Pulmonary artery endothelial cell (primary cell): Measurements from ENCODE around the gene HIVEP2. TPM values are rescaled to one million over a fixed set of nuclear protein-coding genes. Genes with fewer than 3 reads are reported as not detected.
A peak's percentile ranks its signal among the peaks of the same experiment; 100 is the strongest.

ENCODE experiments used
- DNase-seq: peaks from one replicate; pipeline ENCODE4 v3.0.0-alpha.2; 2011; ENCODE audit warnings: low read depth, low spot score
- total RNA-seq: library from RNA; depleted of rRNA; stranded (reverse); fragments of >200 nt; gene quantifications from 2 replicates; pipeline ENCODE4 v1.2.3, GENCODE V29; 2014

HIVEP2 gene
- total RNA-seq, 1 donor from 2014 or later, result 3.6 TPM

GRCh38 chr6:142892254-142893021 lies 52.5 kb downstream of the HIVEP2 start:
- no peak for DNase-seq

DNA sequence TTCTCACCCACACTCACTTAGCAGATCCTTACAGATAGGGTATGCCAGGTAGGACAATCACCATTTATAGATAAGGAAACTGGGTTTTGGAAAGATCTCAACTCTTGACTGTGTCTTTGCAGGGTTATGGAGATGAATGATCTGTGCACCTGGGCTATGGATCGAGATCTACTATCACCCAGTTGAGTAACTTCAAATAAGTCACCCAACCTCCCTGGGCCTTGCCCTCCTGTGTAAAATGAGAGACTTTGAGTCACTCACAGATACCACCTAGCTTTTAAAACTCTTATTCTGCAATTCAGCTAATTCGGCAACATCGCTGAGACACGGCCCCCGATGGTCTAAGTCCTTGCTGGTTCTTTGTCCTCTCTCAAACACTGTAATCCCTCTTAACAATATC lies 53.5 kb downstream of the HIVEP2 start:
- DNase-seq, result no peak

- no peak for DNase-seq
Observed at GRCh38 chr6:142888456-142888855, 56.5 kb downstream of the HIVEP2 start.

GRCh38 chr6:142887517-142887916 lies 57.5 kb downstream of the HIVEP2 start:
- DNase-seq, result no peak

GRCh38 chr6:142886431-142887170 lies 58.4 kb downstream of the HIVEP2 start:
- peak; percentile 19 for DNase-seq

DNA sequence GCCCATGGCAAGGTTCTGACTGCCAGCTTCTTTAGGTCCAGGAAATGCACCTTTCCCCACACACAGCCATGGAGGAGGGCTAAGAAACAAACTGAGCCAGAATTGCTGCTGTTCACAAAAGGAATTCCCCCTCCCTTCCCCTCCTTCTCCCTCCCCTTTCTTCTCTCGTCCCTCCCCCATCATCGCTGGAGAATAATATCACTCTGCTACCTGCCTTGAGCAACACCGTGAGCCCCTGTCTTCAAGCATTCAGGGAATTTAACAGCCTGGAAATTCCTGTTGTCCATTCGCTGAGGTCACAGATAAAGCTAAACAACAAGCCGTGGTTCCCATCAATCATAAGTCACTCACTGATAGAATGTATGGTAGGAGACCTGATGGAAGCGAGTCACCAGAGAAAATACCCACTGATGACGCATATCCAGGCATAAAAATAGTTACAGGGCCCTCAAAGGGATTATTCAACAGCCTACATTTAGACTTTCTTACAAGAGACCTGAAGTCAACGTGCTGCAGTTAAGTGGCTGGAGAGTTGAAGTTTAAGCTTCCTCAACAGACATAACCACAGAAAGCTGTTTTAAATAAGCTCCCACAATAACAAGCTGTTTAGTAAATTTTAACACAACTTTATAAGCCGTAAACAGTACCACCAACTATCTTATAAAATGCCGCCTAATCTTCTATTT lies 59.7 kb downstream of the HIVEP2 start:
- DNase-seq, result peak; percentile 95

GRCh38 chr6:142884214-142885035 lies 60.6 kb downstream of the HIVEP2 start:
- DNase-seq, result no peak

GRCh38 chr6:142883011-142883410 lies 62.0 kb downstream of the HIVEP2 start:
- DNase-seq, result no peak

GRCh38 chr6:142881761-142882160 lies 63.2 kb downstream of the HIVEP2 start:
- no peak for DNase-seq

DNA sequence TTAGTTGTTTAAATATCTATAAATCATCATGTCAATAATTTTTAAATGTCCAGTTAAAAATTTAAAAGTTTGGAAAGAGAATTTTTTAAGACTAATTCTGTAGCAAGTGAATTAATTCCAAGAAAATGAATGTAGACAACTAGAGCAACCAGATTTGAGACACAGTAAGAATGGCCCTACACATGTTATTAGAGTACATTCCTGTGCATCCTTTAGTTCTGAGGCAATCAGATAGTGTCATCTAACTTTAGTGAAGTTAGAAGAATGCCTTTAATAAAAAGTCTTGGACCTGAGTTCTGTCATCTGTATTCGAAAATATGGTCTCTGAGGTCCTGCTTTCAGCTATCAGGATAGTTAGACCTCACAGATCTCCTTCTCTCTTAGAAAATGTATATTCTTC lies 63.7 kb downstream of the HIVEP2 start:
- DNase-seq, result no peak

DNA sequence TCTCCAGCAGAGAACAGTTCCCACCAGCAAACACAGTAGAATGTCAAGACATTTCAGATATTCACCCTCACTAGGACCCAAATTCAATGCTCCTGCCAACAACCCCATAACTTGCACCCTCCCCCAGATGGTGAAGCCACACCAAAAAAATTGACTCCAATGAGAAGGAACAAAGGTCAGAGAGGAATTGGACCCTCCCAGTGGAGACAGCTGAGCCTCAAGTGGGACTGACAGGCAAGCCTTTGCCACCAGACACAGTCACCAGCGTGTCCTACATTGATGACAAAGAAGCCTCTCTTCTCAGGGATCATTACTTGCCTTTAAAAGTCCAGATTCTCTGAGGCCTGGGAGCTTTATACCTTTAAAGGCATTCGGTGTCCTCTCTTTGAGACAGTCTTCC lies 64.8 kb downstream of the HIVEP2 start:
- DNase-seq, result no peak

GRCh38 chr6:142879527-142879926 lies 65.4 kb downstream of the HIVEP2 start:
- DNase-seq, result no peak

DNA sequence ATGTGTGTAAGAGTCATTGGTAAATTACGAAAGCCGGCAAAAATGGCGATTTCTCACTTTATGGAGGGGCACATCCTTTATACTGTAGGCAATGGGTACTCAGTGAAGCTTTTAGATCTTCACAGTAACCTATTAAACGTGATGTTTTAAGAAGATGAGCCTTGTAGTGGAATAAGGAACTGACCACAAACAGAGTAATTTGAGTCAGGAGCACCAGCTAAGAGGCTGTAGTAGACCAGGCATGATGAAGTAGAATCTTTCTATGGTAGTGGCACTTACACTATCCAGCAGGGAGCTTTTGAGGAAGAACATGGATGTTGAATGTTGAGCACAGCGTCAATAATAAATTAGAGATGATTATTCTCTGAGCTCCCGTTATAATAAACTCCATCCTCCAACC lies 65.9 kb downstream of the HIVEP2 start:
- DNase-seq, result no peak

- DNase-seq, result no peak
Observed at GRCh38 chr6:142878407-142878806, 66.6 kb downstream of the HIVEP2 start.

DNA sequence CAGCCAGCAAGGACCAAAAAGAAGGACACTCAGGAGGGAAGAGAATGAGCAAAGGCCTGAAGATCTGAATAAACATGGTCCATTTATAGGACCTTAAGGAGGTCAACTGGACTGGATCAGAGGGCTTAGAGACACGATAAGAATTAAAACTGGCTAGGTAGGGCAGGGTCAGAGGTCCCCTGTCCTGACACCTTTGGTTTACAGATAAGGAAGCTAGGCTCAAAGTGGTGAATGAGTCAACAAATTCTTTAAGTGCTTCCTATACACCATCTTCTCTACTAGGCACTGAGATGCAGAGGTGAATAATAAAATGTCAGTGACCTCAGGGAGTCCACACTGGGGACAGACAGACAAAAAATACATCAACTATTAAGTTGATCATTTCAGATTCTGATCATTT lies 70.3 kb downstream of the HIVEP2 start:
- no peak for DNase-seq

DNA sequence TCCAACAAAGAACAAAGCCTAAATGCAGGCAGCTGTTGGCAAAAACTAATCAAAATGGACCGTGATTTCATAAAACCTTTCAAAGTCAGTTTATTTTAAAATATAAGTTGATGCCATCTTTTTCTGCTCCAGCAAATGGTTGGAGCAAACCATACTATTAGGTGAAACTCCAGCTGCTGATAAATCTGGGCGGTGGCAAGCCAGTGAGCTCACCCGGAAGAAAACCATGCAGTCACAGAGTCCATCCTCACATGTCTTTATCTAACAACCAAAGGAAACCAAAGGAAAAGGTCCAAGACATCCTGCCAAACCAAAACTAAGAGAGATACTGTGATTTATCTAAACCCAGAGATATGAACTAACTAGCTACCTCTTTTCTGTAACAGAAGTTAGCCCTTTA lies 72.6 kb downstream of the HIVEP2 start:
- no peak for DNase-seq

- DNase-seq, result peak; percentile 45
Observed at GRCh38 chr6:142871910-142872331, 73.1 kb downstream of the HIVEP2 start.

GRCh38 chr6:142870787-142871415 lies 74.1 kb downstream of the HIVEP2 start:
- no peak for DNase-seq

DNA sequence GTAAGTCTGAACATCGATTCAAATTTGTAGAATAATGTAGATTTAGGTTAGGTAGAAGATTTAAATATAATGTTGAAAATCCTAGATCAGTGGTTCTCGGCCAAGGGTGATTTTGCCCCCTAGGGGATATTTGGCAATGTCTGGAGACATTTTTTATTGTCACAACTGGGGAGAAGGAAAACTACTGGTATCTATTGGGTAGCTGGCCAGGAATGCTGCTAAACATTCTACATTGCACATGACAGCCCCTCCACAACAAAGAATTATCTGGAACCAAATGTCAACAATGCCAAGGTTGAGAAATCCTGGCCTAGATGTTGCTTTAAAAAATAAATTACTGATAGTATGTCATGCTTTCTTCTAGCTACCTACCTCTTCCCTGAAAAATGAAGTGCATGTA lies 76.1 kb downstream of the HIVEP2 start:
- no peak for DNase-seq

DNA sequence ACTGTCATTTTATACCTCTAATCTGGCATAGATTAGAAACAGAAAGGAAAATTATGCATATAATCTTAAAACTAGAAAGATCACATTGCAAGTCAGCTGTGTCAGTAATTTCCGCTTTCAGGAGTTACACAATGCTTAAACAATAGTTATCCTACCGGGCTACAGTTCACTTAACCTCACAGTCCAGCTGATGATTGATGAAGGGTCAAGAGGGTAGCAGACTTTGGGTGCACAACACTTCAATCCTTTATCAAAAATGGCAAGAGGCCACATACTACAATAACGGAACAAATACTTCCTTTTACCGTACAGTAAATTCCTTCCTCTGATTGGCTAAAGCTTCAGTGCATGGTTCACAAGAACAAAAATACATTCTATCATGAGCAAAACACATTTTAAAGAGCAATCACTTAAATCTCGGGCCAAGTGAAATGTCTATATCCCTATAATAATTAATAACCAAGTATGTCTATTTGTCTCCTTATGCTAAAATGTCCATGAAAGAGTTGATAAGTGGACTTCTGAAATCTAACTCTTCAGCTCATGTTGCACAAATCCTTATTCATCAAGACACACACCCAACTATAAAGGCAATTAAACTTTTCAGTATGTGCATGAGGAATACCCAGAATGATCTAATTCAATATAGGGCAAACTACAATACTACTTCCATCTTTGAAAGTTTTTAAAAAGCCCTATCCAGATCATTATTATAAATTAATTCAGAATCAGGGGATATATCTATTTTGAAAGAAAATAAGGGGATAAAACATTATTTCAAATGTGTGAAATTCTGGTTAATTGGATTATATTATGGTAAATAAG lies 76.8 kb downstream of the HIVEP2 start:
- DNase-seq, result peak; percentile 98
